HG02943 (cell line): ENCODE data around the gene MYOZ2.

Experiments used
- ATAC-seq: cut with Tn5 transposase; IDR thresholded peaks from one replicate; pipeline ENCODE4 v1.9.1; 2021; ENCODE audit warnings: mild to moderate bottlenecking, low read depth, moderate library complexity; ENCODE audit not compliant: unreplicated experiment

The MYOZ2 gene

DNA sequence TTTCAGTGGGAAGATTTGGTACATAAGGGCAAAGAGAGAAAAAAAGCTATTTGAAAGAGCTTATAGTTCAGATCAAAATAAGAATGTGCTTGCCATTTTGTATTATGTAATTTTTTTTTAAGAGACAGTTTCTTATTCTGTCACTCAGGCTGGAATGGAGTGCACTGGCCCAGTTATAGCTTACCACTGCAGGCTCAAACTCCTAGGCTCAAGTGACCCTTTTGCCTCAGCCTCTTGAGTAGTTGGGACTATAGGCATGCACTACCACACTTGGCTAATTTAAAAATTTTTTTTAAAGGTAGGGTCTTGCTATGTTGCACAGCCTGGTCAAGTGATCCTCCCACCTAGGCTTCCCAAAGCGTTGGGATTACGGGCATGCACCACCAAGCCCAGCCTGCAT, 54.7 kb downstream of the MYOZ2 start:
- no peak for ATAC-seq

DNA sequence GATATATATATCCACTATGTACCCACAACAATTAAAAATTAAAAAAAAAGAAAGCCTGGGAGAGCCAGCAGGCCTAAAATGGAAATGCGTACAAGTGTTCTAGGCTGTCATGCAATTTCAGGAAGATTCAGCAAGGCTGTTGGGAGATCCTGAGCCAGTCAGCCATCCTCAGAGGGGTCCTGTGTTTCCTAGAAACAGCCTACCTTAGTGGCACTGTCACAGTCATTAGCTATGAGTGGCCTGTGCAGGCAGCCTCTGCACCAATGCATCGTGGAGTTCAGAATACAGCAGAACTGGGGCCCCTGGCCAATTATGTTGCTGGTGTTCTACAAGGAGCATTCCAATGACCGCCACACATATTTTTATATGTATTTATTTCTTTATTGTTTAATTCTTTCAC, 55.9 kb downstream of the MYOZ2 start:
- no peak for ATAC-seq

DNA sequence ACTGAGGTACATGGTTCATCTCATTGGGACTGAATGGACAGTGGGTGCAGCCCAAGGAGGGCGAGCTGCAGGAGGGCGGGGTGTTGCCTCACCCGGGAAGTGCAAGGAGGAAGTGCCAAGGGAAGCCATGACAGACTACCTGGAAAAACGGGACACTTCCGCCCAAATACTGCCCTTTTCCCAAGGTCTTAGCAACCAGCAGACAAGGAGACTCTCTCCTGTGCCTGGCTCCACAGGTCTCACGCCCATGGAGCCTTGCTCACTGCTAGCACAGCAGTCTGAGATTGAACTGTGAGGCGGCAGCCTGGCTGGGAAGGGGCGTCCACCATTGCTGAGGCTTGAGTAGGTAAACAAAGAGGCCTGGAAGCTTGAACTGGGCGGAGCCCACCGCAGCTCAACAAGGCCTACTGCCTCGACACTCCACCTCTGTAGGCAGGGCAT, 62.2 kb downstream of the MYOZ2 start:
- ATAC-seq = no peak

DNA sequence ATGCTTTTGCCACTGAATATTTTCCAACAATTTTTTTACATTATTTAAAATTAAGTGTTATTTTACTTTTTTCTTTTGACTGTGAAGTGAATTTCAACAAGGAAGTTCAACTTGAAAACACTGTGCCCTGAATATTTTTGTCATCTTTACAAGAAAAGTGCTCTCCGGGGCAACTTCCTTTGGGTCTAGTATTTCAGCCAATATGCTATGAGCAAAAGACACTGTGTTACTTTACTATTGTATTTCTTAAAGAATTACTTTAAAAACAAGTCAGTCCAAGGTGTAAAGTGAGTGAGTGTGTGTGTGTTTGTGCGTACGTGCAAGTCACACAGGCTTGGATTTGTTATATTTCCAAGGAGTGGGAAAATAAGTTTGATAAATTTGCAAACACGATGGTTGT, 69.3 kb downstream of the MYOZ2 start:
- no peak for ATAC-seq

DNA sequence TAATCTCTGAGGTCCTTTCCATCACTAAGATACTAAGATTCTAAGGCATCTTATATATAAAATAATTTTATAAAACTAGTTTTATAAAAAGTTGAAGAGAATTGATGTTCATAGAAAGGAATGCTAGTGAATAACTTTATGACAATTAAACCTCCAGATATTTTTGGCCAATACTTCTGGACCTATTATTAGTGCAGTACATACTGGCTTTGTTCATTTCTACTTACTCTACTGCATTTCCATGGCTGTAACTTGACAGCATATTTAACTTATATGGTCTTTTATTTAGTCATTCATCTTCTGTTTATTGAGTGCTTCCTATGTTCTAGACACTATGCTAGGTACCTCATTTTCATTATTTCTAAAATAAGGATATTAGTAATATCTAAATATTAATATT, 70.1 kb downstream of the MYOZ2 start:
- ATAC-seq = no peak

DNA sequence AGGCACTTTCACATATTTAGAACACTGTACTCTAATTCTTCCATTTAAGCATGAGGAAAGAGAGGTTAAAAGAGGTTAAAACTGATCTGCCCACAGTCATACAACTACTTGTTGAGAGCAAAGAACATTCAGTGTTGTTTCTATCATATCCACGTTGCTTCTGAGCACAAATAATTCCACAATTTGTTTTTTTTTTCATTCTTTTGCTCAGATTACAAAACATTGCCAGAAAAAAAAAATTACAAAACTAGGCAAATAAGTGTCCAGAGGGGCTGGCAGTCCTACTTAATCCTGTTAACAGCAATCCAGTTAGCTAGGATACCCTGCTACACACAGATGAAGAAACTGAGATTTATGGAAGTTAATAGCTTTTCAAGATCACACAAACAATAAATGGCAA, 70.5 kb downstream of the MYOZ2 start:
- ATAC-seq = no peak

DNA sequence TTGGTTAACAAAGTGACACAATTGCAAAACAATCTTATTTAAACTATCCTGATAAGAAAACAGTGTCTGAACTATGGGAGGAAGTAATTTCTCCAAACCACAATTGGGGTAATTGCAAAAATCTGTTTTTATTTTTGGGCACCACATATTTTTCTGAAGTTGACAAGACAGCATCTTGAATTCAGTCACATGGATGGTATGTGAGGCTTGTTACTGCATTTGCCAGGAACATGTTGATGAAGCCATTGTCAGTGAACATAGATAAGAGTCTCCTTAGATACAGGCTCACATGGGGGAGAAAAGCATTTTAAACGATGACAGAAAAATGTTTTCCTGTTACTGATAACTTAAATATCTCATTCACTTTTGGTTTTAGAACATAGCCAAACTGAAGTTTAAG, 71.4 kb downstream of the MYOZ2 start:
- ATAC-seq = no peak

DNA sequence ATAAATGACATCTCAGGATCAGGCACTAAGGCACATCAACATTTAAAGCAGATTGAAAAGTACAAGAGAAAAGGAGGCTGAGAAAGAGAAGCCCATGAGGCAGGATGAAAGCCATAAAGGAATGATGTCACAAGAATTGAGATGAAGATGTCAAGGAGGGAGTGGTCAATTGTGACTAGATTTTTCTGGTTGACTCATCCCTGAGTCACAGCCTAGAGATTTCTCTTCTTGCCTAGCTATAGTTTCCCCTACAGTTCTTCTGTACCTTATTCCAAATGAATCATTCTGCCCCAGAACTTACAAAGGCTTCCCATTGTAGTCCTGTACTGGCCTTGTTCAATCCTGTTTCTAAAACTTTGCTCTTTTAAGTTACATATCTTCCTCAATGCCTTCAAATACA, 73.4 kb downstream of the MYOZ2 start:
- ATAC-seq = no peak

DNA sequence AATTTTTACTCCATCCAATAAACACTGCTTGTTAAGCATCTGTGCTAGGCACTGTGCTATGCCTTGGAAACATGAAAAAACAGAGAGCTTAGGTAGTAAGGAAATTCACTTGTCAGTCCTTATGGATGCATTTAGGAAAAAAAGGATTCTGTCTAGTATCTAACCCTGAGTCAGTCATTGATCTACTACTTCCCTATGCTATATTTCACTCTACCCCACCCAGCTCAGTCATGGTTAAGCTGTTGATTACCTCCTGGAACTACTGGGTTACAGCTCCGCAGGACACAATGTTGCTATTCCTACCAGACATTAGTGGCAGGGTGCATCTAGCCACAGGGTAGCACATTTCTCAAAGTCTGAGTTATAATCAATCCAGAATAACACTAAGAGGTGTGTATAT, 74.0 kb downstream of the MYOZ2 start:
- no peak for ATAC-seq

DNA sequence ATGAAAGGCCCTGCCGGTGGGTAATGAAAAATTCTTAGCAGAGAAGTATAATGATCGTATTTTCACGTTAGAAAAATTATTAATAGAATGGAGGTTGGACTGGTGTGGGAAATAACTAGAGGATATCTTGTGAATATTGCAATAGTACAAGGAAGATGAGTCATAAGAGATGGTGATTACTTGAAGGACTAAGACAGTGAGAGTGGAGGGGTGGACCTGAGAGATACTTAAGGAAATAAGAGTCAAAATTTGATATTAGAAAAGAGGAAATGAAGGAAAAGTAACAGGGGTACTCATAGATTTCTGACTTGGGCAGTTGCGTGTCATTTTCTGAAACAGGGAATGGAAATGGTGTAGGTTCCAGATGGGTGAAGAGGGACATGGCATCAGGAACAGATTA, 75.1 kb downstream of the MYOZ2 start:
- no peak for ATAC-seq

DNA sequence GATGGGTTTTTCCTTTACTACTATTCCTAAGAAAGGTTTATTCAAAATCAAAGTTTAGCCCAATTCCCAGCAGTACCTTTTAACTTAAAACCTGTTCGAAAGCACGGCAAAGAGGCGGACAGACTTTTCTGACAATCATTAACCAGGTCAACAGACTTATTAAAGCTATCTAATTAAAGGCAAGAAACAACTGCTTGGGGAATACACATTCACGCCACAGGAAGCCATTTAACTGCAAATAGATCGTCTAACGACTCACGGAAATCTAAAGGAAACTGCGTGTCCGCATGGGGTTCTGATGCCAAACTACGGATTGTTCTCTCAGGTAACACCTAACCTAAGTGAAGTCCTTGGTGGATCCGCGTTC, 76.2 kb downstream of the MYOZ2 start:
- ATAC-seq = peak; percentile 9

DNA sequence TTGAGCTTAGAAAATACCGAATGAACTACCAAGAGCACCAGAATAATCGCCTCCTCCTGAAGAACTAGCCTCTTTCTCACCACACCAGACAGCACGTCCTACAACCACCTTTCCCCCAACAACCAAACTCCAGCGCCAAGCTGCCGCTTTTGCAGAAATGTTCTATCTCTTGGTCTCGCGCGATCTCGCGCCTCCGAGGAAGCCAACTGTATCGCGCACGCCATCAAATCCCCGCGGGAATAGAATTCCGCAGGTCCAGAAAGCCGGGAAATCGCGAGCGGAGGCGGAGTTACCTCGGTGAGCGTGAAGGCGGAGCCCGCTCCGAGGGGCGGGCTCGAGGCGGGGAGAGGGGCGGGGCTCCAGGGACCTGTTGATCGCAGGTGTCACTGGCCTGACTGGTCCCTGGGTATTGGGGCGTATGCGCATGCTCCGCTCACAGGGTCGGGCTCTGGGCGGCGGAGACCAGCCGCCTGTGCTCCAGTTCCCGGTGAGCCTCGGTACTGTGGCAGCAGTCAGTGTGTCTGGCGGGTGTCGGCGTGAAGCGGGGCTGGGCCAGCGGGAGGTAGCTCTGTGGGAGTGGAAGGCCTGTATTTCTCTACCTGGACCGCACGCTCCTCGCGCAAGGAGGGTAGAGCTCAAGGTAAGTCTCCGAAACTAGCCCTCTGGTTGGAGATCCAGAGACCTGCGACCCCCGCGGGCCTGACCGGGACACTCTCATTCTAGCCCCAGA, 76.8 kb downstream of the MYOZ2 start, which contains the start of gene USP53:
Gene USP53, plus strand, starts transcription at position 480 of the 730 bp plus-strand sequence. CDS start 27,047 bp downstream, outside the sequence.
- ATAC-seq = peak; percentile 90

DNA sequence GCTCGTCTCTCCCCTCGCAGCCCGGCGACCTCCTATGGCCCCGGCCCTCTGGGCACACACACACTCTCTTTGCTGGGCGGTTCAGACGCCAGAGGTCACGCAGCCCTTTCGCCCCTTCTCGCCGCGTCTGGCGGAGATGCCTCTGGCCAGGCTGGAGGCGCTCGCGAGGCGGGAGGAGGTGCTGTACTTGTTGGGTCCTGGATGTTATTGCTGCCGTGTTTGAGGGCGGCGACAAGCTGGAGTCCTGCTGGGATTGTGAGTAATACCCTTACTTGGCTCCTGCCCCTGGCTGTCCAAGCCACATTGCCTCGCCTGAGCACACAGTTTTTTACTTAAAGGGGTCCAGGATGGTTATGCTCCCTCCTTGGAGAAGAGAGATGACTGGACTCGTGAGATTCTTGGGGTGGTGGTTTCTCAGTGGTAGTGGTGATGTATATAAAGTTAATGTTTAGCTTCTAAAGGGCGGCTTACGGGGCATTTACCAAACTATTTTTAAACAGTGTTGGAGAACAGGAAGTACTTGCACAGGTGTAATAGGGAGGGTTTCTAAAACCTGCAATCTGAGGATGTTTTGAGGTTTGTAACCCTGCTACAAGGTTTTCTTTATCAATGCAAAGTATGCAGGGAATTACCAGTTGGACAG, 77.5 kb downstream of the MYOZ2 start:
- peak; percentile 52 for ATAC-seq

DNA sequence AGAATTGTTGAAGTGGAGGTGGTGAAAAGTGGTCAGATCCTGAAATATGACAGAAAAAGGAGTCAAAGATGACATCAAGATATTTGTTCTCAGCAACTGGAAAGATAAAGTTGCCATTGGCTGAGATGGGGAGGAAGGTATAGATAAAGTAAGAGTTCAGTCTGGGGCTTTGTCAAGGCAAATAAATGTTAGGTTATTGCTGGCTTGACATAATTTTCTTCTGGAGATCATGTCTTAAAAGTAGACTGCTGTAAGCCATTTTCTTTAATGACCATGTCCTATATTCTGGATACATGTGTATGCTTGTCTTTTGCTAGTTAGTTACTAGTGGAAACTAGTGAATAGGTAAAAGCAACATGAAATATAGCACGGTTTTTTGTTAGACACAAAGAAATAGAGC, 82.5 kb downstream of the MYOZ2 start:
- no peak for ATAC-seq

DNA sequence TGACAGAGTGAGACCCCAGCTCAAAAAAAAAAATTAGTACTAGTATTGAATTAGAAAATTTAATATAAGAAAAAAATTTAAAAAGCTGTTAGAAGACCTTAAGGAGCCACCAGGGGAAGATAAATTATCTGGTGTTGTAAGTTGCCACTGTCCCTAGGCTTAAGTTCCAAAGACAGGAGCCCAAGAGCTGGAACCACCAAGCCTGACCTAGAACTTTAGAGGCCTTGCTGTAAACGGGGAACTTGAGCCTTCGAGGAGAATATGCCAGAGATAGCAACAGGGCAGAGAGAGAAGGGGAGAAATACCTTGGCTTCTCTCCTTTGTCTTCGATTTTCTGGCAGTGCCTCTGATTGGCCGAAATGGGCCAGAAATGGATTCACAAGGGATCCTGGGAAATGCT, 85.8 kb downstream of the MYOZ2 start:
- no peak for ATAC-seq

DNA sequence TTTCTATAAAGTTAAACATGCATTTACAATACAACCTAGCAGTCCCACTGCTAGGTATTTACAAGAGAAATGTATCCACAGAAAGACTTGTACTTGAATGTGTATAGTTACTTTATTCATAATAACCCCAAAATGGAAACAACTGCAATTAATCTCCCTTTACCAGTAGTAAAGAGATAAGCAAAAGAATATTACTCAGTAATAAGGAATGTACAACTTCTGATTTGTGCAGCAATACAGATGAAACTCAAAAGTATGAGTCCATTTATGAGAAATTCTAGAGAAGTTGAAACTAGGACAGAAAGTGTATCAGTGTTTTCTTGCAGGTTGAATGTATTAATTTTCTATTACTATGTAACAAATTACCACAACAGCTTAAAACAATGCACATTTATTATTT, 92.1 kb downstream of the MYOZ2 start:
- no peak for ATAC-seq

DNA sequence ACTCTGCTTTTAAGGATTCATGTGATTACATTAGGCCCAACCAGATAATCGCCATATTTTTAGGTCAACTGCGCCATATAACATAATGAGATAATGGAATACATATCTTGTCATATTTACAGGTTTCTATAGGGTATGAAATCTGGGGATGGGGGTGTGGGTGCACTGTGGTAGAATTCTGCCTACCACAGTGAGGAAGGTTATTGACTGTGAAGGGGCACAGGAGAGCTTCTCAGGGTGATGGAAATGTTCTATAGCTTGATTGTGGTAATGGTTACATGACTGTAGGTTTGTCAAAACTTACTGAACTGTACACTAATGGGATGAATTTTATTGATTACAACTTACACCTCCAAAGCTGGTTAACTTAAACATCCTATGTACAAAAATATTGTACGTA, 92.8 kb downstream of the MYOZ2 start:
- ATAC-seq = no peak

DNA sequence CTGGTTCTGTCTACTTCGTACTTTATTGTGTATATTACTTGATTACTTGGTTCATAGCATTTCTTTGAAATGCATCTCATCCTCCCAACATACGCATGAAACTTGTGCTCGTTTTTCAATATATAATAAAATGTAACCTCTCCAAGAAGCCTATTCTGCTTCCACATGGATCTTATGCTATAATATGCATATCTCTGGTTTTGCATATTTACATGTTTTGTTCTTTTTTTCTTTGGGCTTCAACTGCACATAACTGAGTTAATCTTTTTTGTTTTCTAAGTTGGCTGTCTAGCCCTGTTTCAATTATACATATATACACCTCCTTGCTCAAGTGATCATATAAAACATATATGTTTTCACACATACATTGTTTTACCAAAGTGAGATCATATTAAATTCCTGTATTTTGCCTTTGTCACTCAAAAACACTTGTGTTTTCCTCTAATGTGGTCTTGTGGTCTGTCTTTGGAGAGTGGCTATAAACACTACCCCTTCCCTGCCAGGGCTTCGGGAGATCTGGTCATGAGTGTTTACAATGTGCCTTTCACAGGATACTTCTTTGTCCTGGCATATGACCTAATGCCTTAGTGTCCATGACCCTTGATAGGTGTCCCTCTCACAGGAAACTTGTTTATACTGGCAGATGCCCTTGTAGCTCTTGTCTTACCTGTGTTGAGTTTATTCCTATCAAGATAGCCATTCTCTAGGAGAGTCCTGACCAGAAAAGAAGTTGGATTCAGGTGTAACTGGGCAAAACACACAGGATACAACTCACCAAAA, 94.5 kb downstream of the MYOZ2 start:
- no peak for ATAC-seq

DNA sequence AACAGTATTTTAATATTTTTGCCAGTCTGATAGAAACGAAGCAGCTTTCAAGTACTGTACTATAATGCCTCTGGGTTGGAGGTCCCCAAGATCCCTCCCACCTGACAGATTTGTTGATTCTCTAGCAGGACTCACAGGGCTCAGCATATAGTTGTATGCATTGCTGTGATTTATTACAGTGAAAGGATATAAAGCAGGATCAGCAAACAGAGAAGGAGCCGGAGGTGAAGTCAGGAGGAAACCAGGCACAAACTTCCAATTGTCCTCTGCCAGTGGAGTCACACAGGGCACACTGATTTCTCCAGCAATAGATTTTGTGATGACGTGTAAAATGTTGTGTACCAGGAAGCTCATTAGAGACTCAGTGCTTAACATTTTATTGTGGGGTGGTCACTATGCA, 95.9 kb downstream of the MYOZ2 start:
- ATAC-seq = no peak

DNA sequence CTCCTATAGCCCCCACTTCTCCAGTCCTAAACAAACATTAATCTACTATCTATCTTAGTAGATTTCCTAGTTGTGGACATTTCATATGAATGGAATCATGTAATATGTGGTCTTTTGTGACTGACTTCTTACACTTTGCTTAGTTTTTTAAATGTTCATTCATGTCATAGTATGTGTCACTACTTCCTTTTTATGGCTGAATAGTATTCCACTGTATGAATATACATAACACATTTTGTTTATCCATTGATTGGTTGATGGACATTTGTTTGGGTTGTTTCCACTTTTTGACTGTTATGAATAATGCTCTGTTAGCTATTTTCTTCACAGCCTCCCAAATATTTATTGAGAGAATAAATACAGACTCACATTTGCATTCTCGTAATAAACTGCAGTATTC, 96.7 kb downstream of the MYOZ2 start:
- no peak for ATAC-seq

DNA sequence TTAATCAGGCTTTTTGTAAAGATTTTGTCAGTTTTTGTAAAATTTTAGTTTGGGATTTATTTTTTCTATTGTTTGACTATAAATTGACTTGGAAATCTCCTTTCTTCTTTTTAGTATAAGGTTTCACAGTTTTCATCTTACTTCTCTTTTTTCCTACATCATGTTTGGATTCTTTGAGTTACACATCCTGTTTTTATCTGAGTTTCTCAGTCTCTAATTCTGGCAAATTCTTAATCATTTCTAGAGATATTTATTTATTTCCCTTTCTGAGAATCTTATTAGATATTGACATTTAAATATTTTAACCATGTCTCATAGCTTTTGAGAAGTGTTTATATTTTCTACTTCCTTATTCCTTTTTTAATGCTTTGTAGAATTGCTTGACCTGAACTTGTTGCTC, 97.6 kb downstream of the MYOZ2 start:
- ATAC-seq = no peak

DNA sequence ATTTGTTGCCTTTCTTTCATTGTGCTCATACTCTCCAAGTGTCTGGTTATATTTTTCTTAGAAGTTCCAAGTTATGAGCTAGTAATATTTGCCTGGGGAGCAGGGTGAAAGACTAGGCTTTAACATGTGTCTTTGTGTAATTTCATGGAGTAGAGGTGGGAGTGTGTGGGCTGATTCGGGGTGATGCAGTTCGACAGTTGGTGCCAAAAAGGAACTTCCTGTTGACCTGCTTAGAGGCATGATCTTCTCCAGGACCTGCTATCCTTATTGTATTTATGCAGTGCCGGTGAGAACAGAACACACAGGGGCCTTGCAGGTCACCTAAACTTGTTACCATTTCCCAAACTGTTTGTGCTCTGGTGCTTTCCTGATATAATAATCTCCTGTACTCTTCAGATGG, 98.1 kb downstream of the MYOZ2 start:
- ATAC-seq = no peak
